ENCODE measurements around the gene RHOH. TPM values are rescaled to one million over a fixed set of nuclear protein-coding genes. Genes with fewer than 3 reads are reported as not detected.
A peak's percentile ranks its signal among the peaks of the same experiment; 100 is the strongest.

Gene RHOH
- total and polyA plus RNA-seq, 9 of the 15 experiments (the other 6 are each of a cell fraction or from before 2014, with no cell fraction given), result 14.3 to 37.7 (median 23.2) TPM

- TF ChIP-seq CBX5 (IDR thresholded peaks at IDR 0.05; ENCODE audit: borderline replicate concordance, low read depth) (no peak), GTF3C2 (IDR thresholded peaks at IDR 0.05; ENCODE audit: borderline replicate concordance, extremely low read depth, insufficient read length) (no peak), LEF1 (IDR thresholded peaks at IDR 0.05) (no peak), ZNF277 (CRISPR knock-in tag; IDR thresholded peaks at IDR 0.05; ENCODE audit: borderline replicate concordance) (no peak), CUX1 (CRISPR knock-in tag; IDR thresholded peaks at IDR 0.05) (peak; percentile 88), ARID3A (IDR thresholded peaks at IDR 0.05; ENCODE audit: borderline replicate concordance, low read depth, low read length) (no peak), NR2C1 (IDR thresholded peaks at IDR 0.05) (no peak), NR2C1 (tag; IDR thresholded peaks at IDR 0.05) (peak; percentile 88), ZNF212 (CRISPR knock-in tag; IDR thresholded peaks at IDR 0.05) (0 out of 2 replicates have a peak, but pooled peaks have one; percentile 25), RBM15 (IDR thresholded peaks at IDR 0.05; ENCODE audit: insufficient read depth, low read length) (no peak), POLR2A (conservative IDR thresholded peaks at IDR 0.05) (no peak), ID3 (CRISPR knock-in tag; IDR thresholded peaks at IDR 0.05) (peak; percentile 76; the same call in 1 of the 2 replicates), ID3 (tag; IDR thresholded peaks at IDR 0.05) (peak; percentile 97), NR2F6 (CRISPR knock-in tag; IDR thresholded peaks at IDR 0.05) (peak; percentile 73; the same call in 1 of the 2 replicates)
Measured at GRCh38 chr4:40238008-40238699, 41.3 kb downstream of the RHOH start (continued).

Measured in K562 (cell line).